C1 segment of cervical spinal cord (tissue), 14 donors: ENCODE data around the gene TATDN2.
A peak's percentile ranks its signal among the peaks of the same experiment; 100 is the strongest.
"Not testable (repeated sequence)": the region's sequence is repeated elsewhere in the genome, so short reads cannot be mapped to it uniquely, and the experiment has no call there.

ENCODE experiments used
- DNase-seq, 14 donors: peaks; one replicate each; lab custom pipeline; 2025; lab: John Stamatoyannopoulos, UW

The TATDN2 gene

GRCh38 chr3:10268930-10269329, 20.7 kb downstream of the TATDN2 start:
- DNase-seq: peak in 1 of 14 donors; percentile 7

- DNase-seq: no peak
Observed at GRCh38 chr3:10269443-10269842, 21.2 kb downstream of the TATDN2 start.

- DNase-seq: not testable (repeated sequence)
Observed at GRCh38 chr3:10272476-10272875, 24.2 kb downstream of the TATDN2 start.

- DNase-seq: no peak
Observed at GRCh38 chr3:10272977-10273376, 24.7 kb downstream of the TATDN2 start.

- DNase-seq: no peak
Observed at GRCh38 chr3:10273702-10274305, 25.5 kb downstream of the TATDN2 start.

- no peak for DNase-seq
Observed at GRCh38 chr3:10274601-10275000, 26.3 kb downstream of the TATDN2 start.

GRCh38 chr3:10277115-10277625, 28.9 kb downstream of the TATDN2 start:
- no peak for DNase-seq

GRCh38 chr3:10278501-10278900, 30.2 kb downstream of the TATDN2 start:
- no peak for DNase-seq

GRCh38 chr3:10279384-10280176, 31.3 kb downstream of the TATDN2 start:
- DNase-seq: no peak

GRCh38 chr3:10280177-10280529, 31.9 kb downstream of the TATDN2 start:
- DNase-seq: no peak

GRCh38 chr3:10280571-10280970, 32.3 kb downstream of the TATDN2 start:
- no peak for DNase-seq

GRCh38 chr3:10281951-10282350, 33.7 kb downstream of the TATDN2 start:
- DNase-seq: no peak

- DNase-seq: peak in 1 of 14 donors; percentile 12
Observed at GRCh38 chr3:10283638-10284037, 35.4 kb downstream of the TATDN2 start.

GRCh38 chr3:10284496-10284895, 36.2 kb downstream of the TATDN2 start:
- no peak for DNase-seq

- no peak for DNase-seq
Observed at GRCh38 chr3:10285272-10286132, 37.2 kb downstream of the TATDN2 start.

GRCh38 chr3:10286133-10286524, 37.9 kb downstream of the TATDN2 start:
- no peak for DNase-seq

GRCh38 chr3:10286596-10287295, 38.5 kb downstream of the TATDN2 start:
- DNase-seq: peak in 6 of 14 donors; percentile 5 to 73 (median 14)

GRCh38 chr3:10287936-10288574, 39.8 kb downstream of the TATDN2 start:
- no peak for DNase-seq

- no peak for DNase-seq
Observed at GRCh38 chr3:10288575-10288960, 40.3 kb downstream of the TATDN2 start.

- no peak for DNase-seq
Observed at GRCh38 chr3:10289077-10289476, 40.8 kb downstream of the TATDN2 start.

- DNase-seq: no peak
Observed at GRCh38 chr3:10289787-10290355, 41.6 kb downstream of the TATDN2 start.
